H9 (cell line): ENCODE measurements around the gene SLC4A5. TPM values are rescaled to one million over a fixed set of nuclear protein-coding genes. Genes with fewer than 3 reads are reported as not detected.

Experiments used
- DNase-seq: peaks from one replicate; pipeline ENCODE4 v3.0.0-alpha.2; 2017
- H2AFZ ChIP-seq: one replicate; pipeline ENCODE4 v1.6.1; 2013; ENCODE audit warnings: mild to moderate bottlenecking, low read length, control low read depth, moderate library complexity
- H2AK5ac ChIP-seq: 2 replicates; pipeline ENCODE4 v1.6.1; 2013; ENCODE audit warnings: low read length, control low read depth, mixed read lengths; ENCODE audit not compliant: insufficient read length
- H2BK120ac ChIP-seq: one replicate; pipeline ENCODE4 v1.6.1; 2013; ENCODE audit warnings: low read depth, mild to moderate bottlenecking, low read length, control low read depth, inconsistent platforms; ENCODE audit not compliant: poor library complexity, severe bottlenecking
- H2BK12ac ChIP-seq: 2 replicates; pipeline ENCODE4 v1.6.1; 2013; ENCODE audit warnings: low read length, control low read depth, mixed read lengths, low read depth; ENCODE audit not compliant: insufficient read length
- H2BK15ac ChIP-seq: 2 replicates; pipeline ENCODE4 v1.6.1; 2013; ENCODE audit warnings: low read depth, low read length, control low read depth
- H2BK20ac ChIP-seq: one replicate; pipeline ENCODE4 v1.6.1; 2013; ENCODE audit warnings: low read depth, mild to moderate bottlenecking, low read length, control low read depth, inconsistent platforms; ENCODE audit not compliant: poor library complexity, severe bottlenecking
- H2BK5ac ChIP-seq: 2 replicates; pipeline ENCODE4 v1.6.1; 2013; ENCODE audit warnings: low read length, control low read depth, mixed read lengths; ENCODE audit not compliant: insufficient read length
- H3K14ac ChIP-seq: 2 replicates; pipeline ENCODE4 v1.6.1; 2013; ENCODE audit warnings: low read length, control low read depth; ENCODE audit not compliant: insufficient read depth
- H3K18ac ChIP-seq: 2 replicates; pipeline ENCODE4 v1.6.1; 2013; ENCODE audit warnings: low read depth, mild to moderate bottlenecking, mixed read lengths, low read length, control low read depth; ENCODE audit not compliant: insufficient read length
- H3K23ac ChIP-seq: 2 replicates; pipeline ENCODE4 v1.6.1; 2013; ENCODE audit warnings: low read length, control low read depth, mixed read lengths, low read depth; ENCODE audit not compliant: insufficient read length
- H3K23me2 ChIP-seq: 2 replicates; pipeline ENCODE4 v1.6.1; 2013; ENCODE audit warnings: low read depth, mild to moderate bottlenecking, mixed read lengths, low read length, control low read depth; ENCODE audit not compliant: insufficient read length, poor library complexity, severe bottlenecking
- H3K27ac ChIP-seq: 2 replicates; pipeline ENCODE4 v1.5.1; 2013; ENCODE audit warnings: low read length, control low read depth, mixed read lengths, low read depth; ENCODE audit not compliant: insufficient read length
- H3K27me3 ChIP-seq: 2 replicates; pipeline ENCODE4 v1.6.1; 2013; ENCODE audit warnings: low read length, control low read depth, inconsistent platforms; ENCODE audit not compliant: insufficient read depth
- H3K4ac ChIP-seq: 2 replicates; pipeline ENCODE4 v1.6.1; 2013; ENCODE audit warnings: low read depth, mild to moderate bottlenecking, control low read depth, inconsistent platforms, low read length, moderate library complexity
- H3K4me1 ChIP-seq: 2 replicates; pipeline ENCODE4 v1.6.1; 2013; ENCODE audit warnings: low read length, control low read depth, inconsistent platforms; ENCODE audit not compliant: insufficient read depth
- H3K4me2 ChIP-seq: 2 replicates; pipeline ENCODE4 v1.6.1; 2013; ENCODE audit warnings: low read length, control low read depth, mixed read lengths; ENCODE audit not compliant: insufficient read length, insufficient read depth
- H3K56ac ChIP-seq: 2 replicates; pipeline ENCODE4 v1.6.1; 2013; ENCODE audit warnings: low read depth, mild to moderate bottlenecking, mixed read lengths, low read length, control low read depth; ENCODE audit not compliant: insufficient read length
- H3K79me1 ChIP-seq: 2 replicates; pipeline ENCODE4 v1.6.1; 2013; ENCODE audit warnings: low read depth, mild to moderate bottlenecking, moderate library complexity, low read length, control low read depth, inconsistent platforms; ENCODE audit not compliant: insufficient read depth, poor library complexity, severe bottlenecking
- H3K79me2 ChIP-seq: 2 replicates; pipeline ENCODE4 v1.6.1; 2013; ENCODE audit warnings: low read length, control low read depth, inconsistent platforms; ENCODE audit not compliant: insufficient read depth
- H3K9ac ChIP-seq: 2 replicates; pipeline ENCODE4 v1.6.1; 2013; ENCODE audit warnings: low read length, control low read depth, mixed read lengths; ENCODE audit not compliant: insufficient read length; ENCODE audit errors: extremely low read depth
- H3K9me3 ChIP-seq: one replicate; pipeline ENCODE4 v1.6.1; 2013; ENCODE audit warnings: low read depth, low read length, inconsistent platforms; ENCODE audit not compliant: control insufficient read depth
- H3T11ph ChIP-seq: one replicate; pipeline ENCODE4 v1.6.1; 2013; ENCODE audit warnings: mild to moderate bottlenecking, low read length, control low read depth, inconsistent platforms
- H4K20me1 ChIP-seq: one replicate; pipeline ENCODE4 v1.6.1; 2013; ENCODE audit not compliant: control insufficient read depth, insufficient read length, insufficient read depth
- H4K5ac ChIP-seq: 2 replicates; pipeline ENCODE4 v1.6.1; 2013; ENCODE audit warnings: low read depth, mild to moderate bottlenecking, mixed read lengths, low read length, control low read depth; ENCODE audit not compliant: insufficient read length
- H4K8ac ChIP-seq: replicated peaks from 2 replicates; pipeline ENCODE4 v1.6.1; 2013; ENCODE audit warnings: low read length, control low read depth, mixed read lengths, low read depth; ENCODE audit not compliant: insufficient read length
- H4K91ac ChIP-seq: 2 replicates; pipeline ENCODE4 v1.6.1; 2013; ENCODE audit warnings: low read depth, mild to moderate bottlenecking, moderate library complexity, mixed read lengths, low read length, control low read depth; ENCODE audit not compliant: insufficient read length
- H3K27ac Mint-ChIP-seq, 3 experiments: 2 replicates in 2 of 3; 3 replicates in 1 of 3; pipeline ENCODE4 v1.8.0; 2020 to 2021; ENCODE audit warnings: mixed read lengths in 3 of 3, mild to moderate bottlenecking in 1 of 3, moderate library complexity in 1 of 3
- H3K27me3 Mint-ChIP-seq: 2 replicates; pipeline ENCODE4 v1.8.0; 2021; ENCODE audit warnings: low read depth, mild to moderate bottlenecking, moderate library complexity, mixed read lengths
- H3K36me3 Mint-ChIP-seq, 3 experiments: 2 replicates in 2 of 3; 3 replicates in 1 of 3; pipeline ENCODE4 v1.8.0; 2020 to 2021; ENCODE audit warnings: low read depth in 3 of 3, mixed read lengths in 3 of 3; ENCODE audit not compliant: insufficient read depth in 1 of 3
- H3K4me1 Mint-ChIP-seq, 2 experiments: 2 replicates each; pipeline ENCODE4 v1.8.0; 2020; ENCODE audit warnings: mixed read lengths in 2 of 2
- H3K4me3 Mint-ChIP-seq, 2 experiments: 2 replicates in 1 of 2; 3 replicates in 1 of 2; pipeline ENCODE4 v1.8.0; 2020 to 2021; ENCODE audit warnings: mild to moderate bottlenecking in 2 of 2, mixed read lengths in 2 of 2, moderate library complexity in 1 of 2
- H3K9me3 Mint-ChIP-seq, 2 experiments: 2 replicates in 1 of 2; 3 replicates in 1 of 2; pipeline ENCODE4 v1.8.0; 2020; ENCODE audit warnings: mild to moderate bottlenecking in 2 of 2, mixed read lengths in 2 of 2, moderate library complexity in 1 of 2
- CTCF ChIP-seq: fragments of 200-600 bp; sonication (generic); conservative IDR thresholded peaks from 3 replicates; pipeline ENCODE4 v1.8.0; 2021; ENCODE audit warnings: antibody characterized with exemption, mild to moderate bottlenecking
- WGBS: extraction: QIAGEN DNeasy Blood & Tissue Kit; methylation state at CpG from one replicate; pipeline ENCODE4 v1.1.7; 2013; ENCODE audit warnings: missing lambda C conversion rate, low lambda C conversion rate, mixed read lengths; ENCODE audit not compliant: insufficient read length; ENCODE audit errors: extremely low coverage; 5-methylcytosine and 5-hydroxymethylcytosine counted together
- total RNA-seq: library from RNA; stranded (reverse); gene quantifications from 2 replicates; pipeline ENCODE4 v1.2.1, GENCODE V29; 2021

The SLC4A5 gene
- total RNA-seq, 1 experiment from 2014 or later: 0.50 TPM

GRCh38 chr2:74379851-74380789, 36.9 kb upstream of the SLC4A5 start, which contains the start of gene DCTN1:
DCTN1 (minus strand) TSS chr2:74380311; CDS start chr2:74380037, 274 bp downstream.
- Histone ChIP-seq H3K27ac (no peak within 1 kb of the TSS), H2AK5ac (no peak within 1 kb of the TSS), H3K23me2 (no peaks in the 10 kb centered on the region), H2BK20ac (no peak within 1 kb of the TSS), H3K14ac (no peak within 1 kb of the TSS), H4K8ac (no peak within 1 kb of the TSS), H3K23ac (no peak within 1 kb of the TSS), H2AFZ (no peak within 1 kb of the TSS), H3K9me3 (no peaks in the 10 kb centered on the region), H3K9ac (no peak within 1 kb of the TSS), H3K4me1 (no peaks in the 10 kb centered on the region; the same call in 1 of the 2 replicates), H3K79me1 (peaks cover 11% of the 10 kb centered on the region), H3K18ac (no peak within 1 kb of the TSS), H4K5ac (no peak within 1 kb of the TSS), H2BK15ac (no peak within 1 kb of the TSS), H4K91ac (no peak within 1 kb of the TSS), H2BK5ac (no peak within 1 kb of the TSS), H4K20me1 (no peaks in the 10 kb centered on the region), H3K79me2 (peaks cover 5% of the 10 kb centered on the region; the same call in 1 of the 2 replicates), H3K56ac (no peak within 1 kb of the TSS), H3K27me3 (no peaks in the 10 kb centered on the region), H2BK12ac (no peak within 1 kb of the TSS), H2BK120ac (no peak within 1 kb of the TSS), H3T11ph (no peak within 1 kb of the TSS), H3K4me2 (peak within 1 kb of the TSS; percentile 0), H3K4ac (no peak within 1 kb of the TSS)
- H3K27me3 Mint-ChIP-seq: no peaks in the 10 kb centered on the region
- no CpG with 5 or more reads among the region's 14 CpGs for WGBS
- peak within 1 kb of the TSS; percentile 15 to 60 for H3K4me3 Mint-ChIP-seq
- no peaks in the 10 kb centered on the region for H3K9me3 Mint-ChIP-seq
- peak; percentile 69 for DNase-seq
- peaks cover 9 to 26% (median 23%) of the 10 kb centered on the region in 3 experiments; a peak in 6 of 7 replicates for H3K36me3 Mint-ChIP-seq
- peaks cover 20 to 33% of the 10 kb centered on the region in 2 experiments for H3K4me1 Mint-ChIP-seq
- TF ChIP-seq CTCF: no peak
- peak within 1 kb of the TSS; percentile 11 to 85 (median 74); a peak in 5 of 7 replicates for H3K27ac Mint-ChIP-seq
